HTR-8/SVneo (cell line): Measurements from ENCODE around the gene EVC2.

Experiments used
- DNase-seq: peaks from one replicate; pipeline ENCODE4 v3.0.0; 2011; ENCODE audit warnings: low spot score, mixed read lengths; ENCODE audit not compliant: insufficient read length
- FAIRE-seq: peaks from 2 replicates; lab custom pipeline; 2011; peaks lifted over from hg19 to GRCh38; lab: Jason Lieb, UNC

Gene EVC2

GRCh38 chr4:5708449-5709206 is at the start of gene EVC2:
Gene EVC2, minus strand, starts transcription at chr4:5708559. Its CDS starts 46 bp downstream, at chr4:5708513.
- DNase-seq = no peak
- FAIRE-seq = no peak

- FAIRE-seq (no peak), DNase-seq (no peak)
Observed at GRCh38 chr4:5757954-5758353, 49.6 kb upstream of the EVC2 start.

GRCh38 chr4:5757536-5757935 is 49.2 kb upstream of the EVC2 start:
- no peak for FAIRE-seq
- DNase-seq = no peak

- no peak for FAIRE-seq
- DNase-seq = no peak
Observed at GRCh38 chr4:5757091-5757490, 48.7 kb upstream of the EVC2 start.

- DNase-seq (no peak), FAIRE-seq (no peak)
Observed at GRCh38 chr4:5756271-5756670, 47.9 kb upstream of the EVC2 start.

GRCh38 chr4:5755679-5756078 is 47.3 kb upstream of the EVC2 start:
- no peak for FAIRE-seq

GRCh38 chr4:5755161-5755560 is 46.8 kb upstream of the EVC2 start:
- no peak for FAIRE-seq
- DNase-seq = no peak

More at GRCh38 chr4:5755679-5756078, 47.3 kb upstream of the EVC2 start:
- DNase-seq = no peak

GRCh38 chr4:5754529-5754881 is 46.1 kb upstream of the EVC2 start:
- DNase-seq (no peak), FAIRE-seq (no peak)

GRCh38 chr4:5753766-5754528 is 45.6 kb upstream of the EVC2 start:
- FAIRE-seq (peak; percentile 55), DNase-seq (peak; percentile 35)

- no peak for FAIRE-seq
Observed at GRCh38 chr4:5753366-5753765, 45.0 kb upstream of the EVC2 start.

GRCh38 chr4:5752376-5753184 is 44.2 kb upstream of the EVC2 start:
- no peak for DNase-seq
- FAIRE-seq = no peak

More at GRCh38 chr4:5753366-5753765, 45.0 kb upstream of the EVC2 start:
- no peak for DNase-seq

GRCh38 chr4:5751666-5752375 is 43.5 kb upstream of the EVC2 start:
- DNase-seq (no peak), FAIRE-seq (no peak)

GRCh38 chr4:5750946-5751665 is 42.7 kb upstream of the EVC2 start:
- DNase-seq (no peak), FAIRE-seq (no peak)

GRCh38 chr4:5750052-5750945 is 41.9 kb upstream of the EVC2 start:
- FAIRE-seq = no peak
- DNase-seq = no peak

GRCh38 chr4:5749568-5749967 is 41.2 kb upstream of the EVC2 start:
- FAIRE-seq (no peak), DNase-seq (no peak)

GRCh38 chr4:5747738-5748375 is 39.5 kb upstream of the EVC2 start:
- FAIRE-seq = no peak
- DNase-seq = no peak

- FAIRE-seq (no peak), DNase-seq (no peak)
Observed at GRCh38 chr4:5746829-5747737, 38.7 kb upstream of the EVC2 start.
